ENCODE data around the gene RASSF3. TPM values are rescaled to one million over a fixed set of nuclear protein-coding genes. Genes with fewer than 3 reads are reported as not detected.

RASSF3 gene
- total RNA-seq, 1 experiment from 2014 or later, result 27.2 TPM

DNA sequence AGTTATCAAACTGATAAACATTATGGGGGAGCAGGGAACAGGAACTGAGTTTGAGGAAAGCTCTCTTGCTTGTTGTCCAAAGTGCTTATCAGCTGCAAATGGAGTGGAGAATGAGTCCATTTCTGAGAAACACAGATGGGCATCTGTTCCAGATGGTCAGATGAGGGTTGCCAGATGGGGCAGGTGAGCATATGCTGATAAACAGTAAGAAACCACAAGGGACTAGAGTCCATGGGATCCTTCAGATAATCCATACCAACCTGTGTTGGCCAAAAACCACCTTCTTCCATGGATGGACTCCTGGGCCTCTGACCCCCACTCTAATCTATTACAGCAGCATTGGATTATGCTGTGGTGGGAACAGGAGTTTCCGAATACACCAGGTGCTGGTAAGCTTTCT is 110.6 kb downstream of the RASSF3 start:
- Histone ChIP-seq H3K36me3 (peaks cover 11% of the 10 kb centered on the region), H3K9me3 (replicated peaks) (no peaks in the 10 kb centered on the region), H3K4me3 (no peak overlapping the region), H3K4me1 (no peaks in the 10 kb centered on the region), H3K27me3 (no peaks in the 10 kb centered on the region), H3K27ac (no peak overlapping the region)
- no peak for DNase-seq

DNA sequence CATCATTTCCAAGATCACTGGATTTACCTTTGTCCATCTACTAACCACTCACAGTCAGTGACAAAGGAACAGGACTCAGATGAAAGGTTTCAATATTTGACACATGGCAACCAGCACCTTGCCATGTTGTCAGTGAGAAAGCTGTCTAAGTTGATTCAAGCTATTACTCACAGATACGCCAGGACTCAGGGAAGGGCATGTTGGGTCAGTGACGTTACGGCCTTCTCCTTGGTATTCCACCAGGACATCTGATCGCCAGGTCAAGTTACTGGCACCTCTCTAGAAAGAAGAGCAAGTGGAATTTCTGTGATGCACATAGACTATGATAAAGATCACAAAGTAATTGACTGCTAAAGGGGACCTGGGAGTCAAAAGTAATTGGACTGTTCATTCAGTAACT is 112.5 kb downstream of the RASSF3 start:
- Histone ChIP-seq H3K36me3 (peaks cover 7% of the 10 kb centered on the region; the same call in 1 of the 2 replicates), H3K9me3 (replicated peaks) (no peaks in the 10 kb centered on the region), H3K4me3 (no peak overlapping the region), H3K4me1 (no peaks in the 10 kb centered on the region), H3K27ac (no peak overlapping the region), H3K27me3 (no peaks in the 10 kb centered on the region)
- no peak for DNase-seq

DNA sequence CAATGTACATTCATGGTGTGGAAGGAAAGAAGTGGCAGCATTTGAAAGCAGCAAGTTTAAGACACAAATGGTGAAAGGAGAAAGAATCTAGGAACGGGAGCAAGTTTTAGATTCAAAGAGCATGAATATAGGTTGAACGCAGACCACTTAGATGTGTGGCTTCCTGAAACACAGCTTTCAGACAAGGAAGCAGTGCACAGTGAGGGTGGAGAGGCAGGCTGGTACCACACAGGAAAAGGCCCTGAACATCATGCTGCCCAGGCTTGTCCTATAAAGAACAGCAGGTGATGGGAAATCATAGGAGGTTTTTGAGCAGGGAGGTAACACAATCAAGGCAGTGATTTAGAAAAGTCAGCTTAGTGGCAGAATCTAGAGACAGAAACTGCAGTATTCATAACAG is 113.3 kb downstream of the RASSF3 start:
- H3K4me3 ChIP-seq, result no peak overlapping the region
- H3K27me3 ChIP-seq, result no peaks in the 10 kb centered on the region
- H3K27ac ChIP-seq, result no peak overlapping the region
- H3K4me1 ChIP-seq, result no peaks in the 10 kb centered on the region
- DNase-seq, result no peak
- peaks cover 7% of the 10 kb centered on the region; the same call in 1 of the 2 replicates for H3K36me3 ChIP-seq
- no peaks in the 10 kb centered on the region for H3K9me3 ChIP-seq (replicated peaks)

DNA sequence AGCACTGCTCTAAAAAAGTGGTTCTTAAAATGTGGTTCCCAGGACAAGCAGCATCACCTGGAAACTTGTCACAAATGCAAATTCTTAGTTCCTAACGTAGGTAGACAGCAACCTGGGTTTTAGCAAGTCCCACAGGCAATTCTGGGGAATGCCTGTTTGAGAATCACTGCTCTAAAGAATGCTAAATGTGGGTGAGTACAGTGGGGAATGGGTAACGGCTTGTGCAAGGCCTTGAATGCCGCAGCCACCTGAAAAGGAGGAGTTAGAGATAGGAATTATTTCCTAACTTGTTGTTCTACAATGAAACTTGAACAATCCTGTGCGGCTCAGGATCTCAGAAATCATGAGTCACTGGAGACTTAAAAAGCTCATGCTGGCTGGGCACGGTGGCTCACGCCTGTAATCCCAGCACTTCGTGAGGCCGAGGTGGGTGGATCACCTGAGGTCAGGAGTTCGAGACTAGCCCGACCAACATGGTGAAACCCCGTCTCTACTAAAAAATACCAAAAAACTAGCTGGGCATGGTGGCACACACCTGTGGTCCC is 114.0 kb downstream of the RASSF3 start:
- H3K4me1 ChIP-seq, result no peaks in the 10 kb centered on the region
- no peak overlapping the region for H3K4me3 ChIP-seq
- H3K27ac ChIP-seq, result no peak overlapping the region
- DNase-seq, result no peak
- no peaks in the 10 kb centered on the region for H3K27me3 ChIP-seq
- peaks cover 6% of the 10 kb centered on the region; the same call in 1 of the 2 replicates for H3K36me3 ChIP-seq
- H3K9me3 ChIP-seq (replicated peaks), result no peaks in the 10 kb centered on the region

DNA sequence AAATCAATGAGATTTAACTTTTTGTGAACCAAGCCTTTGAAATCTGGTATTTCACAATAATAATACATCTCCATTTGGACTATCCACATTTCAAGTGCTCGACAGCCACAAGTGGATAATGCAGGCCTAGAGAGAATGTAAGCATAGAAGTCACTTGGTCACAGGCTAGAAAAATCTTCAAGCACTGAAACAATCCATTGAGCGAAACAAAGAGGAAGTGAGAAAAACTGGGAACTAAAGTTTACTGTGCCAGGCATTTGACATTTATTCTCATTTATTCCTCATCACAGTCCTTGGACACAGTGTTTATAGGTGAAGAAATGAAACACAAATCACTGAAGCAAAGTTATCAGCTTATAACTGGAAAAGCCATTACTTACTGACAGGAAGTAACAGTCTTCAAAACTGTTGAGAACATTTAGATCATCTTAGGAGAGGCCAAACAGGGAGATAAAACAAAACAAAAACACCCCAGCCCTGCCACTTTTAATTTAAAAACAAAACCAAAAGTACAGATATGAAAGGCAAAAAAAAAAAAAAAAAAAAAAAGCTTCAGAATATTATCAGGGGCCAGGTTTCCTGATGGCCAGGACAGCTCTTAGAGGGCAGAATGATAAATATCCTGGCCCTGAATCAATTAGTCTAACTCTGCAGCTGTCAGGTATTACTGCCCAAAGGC is 119.8 kb downstream of the RASSF3 start:
- no peak overlapping the region for H3K4me3 ChIP-seq
- DNase-seq, result no peak
- H3K27me3 ChIP-seq, result no peaks in the 10 kb centered on the region
- no peaks in the 10 kb centered on the region for H3K9me3 ChIP-seq (replicated peaks)
- peak overlapping the region; percentile 54 for H3K27ac ChIP-seq
- H3K4me1 ChIP-seq, result peaks cover 20% of the 10 kb centered on the region
- H3K36me3 ChIP-seq, result 0 out of 2 replicates have a peak, but pooled peaks cover 2% of the 10 kb centered on the region

DNA sequence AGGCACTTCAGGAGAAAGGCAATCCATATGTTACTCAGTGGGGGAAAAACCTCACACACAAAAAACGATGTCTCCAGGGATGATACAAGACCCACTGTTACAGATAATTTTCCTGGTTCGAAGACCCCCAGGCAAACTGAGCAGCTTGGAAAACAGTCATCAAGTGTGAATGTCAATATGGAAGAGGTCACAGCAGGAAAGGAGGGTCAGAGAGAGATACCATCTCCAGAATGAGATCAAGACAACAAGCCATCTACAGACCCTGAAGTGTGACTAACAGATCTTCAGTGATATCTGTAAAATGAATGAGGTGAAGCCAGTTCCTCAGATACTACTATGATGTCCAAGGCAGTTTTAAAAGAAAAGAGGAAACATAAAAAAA is 120.3 kb downstream of the RASSF3 start:
- peaks cover 2% of the 10 kb centered on the region; the same call in 1 of the 2 replicates for H3K36me3 ChIP-seq
- DNase-seq, result peak; percentile 53 to 79
- H3K9me3 ChIP-seq (replicated peaks), result no peaks in the 10 kb centered on the region
- H3K27me3 ChIP-seq, result no peaks in the 10 kb centered on the region
- peak overlapping the region; percentile 54 for H3K27ac ChIP-seq
- H3K4me3 ChIP-seq, result no peak overlapping the region
- peaks cover 20% of the 10 kb centered on the region for H3K4me1 ChIP-seq

DNA sequence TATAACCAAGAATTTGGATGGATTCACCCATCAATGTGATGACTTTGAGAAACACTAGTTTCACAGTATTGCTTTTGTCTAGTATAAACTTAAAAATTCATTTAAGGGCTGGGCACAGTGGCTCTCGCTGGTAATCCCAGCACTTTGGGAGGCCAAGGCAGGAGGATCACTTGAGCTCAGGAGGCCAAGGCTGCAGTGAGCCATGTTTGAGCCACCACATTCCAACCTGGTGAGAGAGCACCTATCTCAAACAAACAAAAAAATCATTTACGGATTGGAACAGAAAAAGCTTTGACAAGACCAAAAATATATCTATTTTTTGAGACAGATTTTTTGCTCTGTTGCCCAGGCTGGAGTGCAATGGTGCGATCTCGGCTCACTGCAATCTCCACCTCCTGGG is 121.4 kb downstream of the RASSF3 start:
- H3K4me3 ChIP-seq, result no peak overlapping the region
- H3K36me3 ChIP-seq, result peaks cover 2% of the 10 kb centered on the region; the same call in 1 of the 2 replicates
- no peaks in the 10 kb centered on the region for H3K9me3 ChIP-seq (replicated peaks)
- H3K27ac ChIP-seq, result no peak overlapping the region
- DNase-seq, result no peak
- peaks cover 20% of the 10 kb centered on the region for H3K4me1 ChIP-seq
- H3K27me3 ChIP-seq, result no peaks in the 10 kb centered on the region

DNA sequence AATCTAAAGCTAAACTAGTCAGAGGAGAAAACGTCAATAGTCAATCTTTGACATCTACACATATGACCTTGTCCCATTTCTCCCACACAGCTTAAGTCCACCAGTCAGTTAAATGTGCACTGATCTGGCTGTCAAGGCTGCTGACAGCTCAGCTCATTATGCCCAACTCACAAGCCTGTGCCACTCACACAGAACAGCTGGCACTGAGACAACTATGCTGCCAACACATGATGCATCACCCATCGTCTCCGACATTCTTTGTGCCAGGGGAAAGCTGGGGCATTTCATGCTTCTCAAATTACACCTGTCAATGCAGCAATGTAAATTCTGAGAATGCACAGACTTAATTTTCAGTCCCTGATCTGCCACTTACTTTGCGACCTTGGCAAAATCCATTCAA is 123.6 kb downstream of the RASSF3 start:
- DNase-seq, result peak in 1 of 2 experiments; percentile 24
- no peak overlapping the region for H3K27ac ChIP-seq
- H3K4me1 ChIP-seq, result peaks cover 20% of the 10 kb centered on the region
- no peaks in the 10 kb centered on the region for H3K9me3 ChIP-seq (replicated peaks)
- H3K4me3 ChIP-seq, result no peak overlapping the region
- no peaks in the 10 kb centered on the region for H3K27me3 ChIP-seq
- peaks cover 7% of the 10 kb centered on the region; the same call in 1 of the 2 replicates for H3K36me3 ChIP-seq

DNA sequence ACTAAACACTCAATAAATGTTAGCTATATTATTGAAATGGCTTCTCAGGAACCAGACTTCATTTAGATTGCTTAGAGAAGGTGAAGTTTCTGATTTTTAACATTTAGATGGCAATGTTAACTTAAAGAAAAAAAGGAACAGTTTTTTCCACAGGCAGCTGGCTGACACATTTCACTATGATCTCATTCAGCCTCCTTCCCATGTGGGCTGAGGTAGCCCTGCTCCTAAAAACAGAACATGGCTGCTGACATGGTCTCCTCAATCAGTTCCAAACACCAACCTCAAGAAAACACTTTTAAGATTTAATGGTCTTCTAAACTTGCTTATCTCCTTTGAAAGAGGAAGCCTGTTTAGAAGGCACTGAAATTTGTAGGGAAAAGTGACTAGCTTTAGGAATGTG is 125.1 kb downstream of the RASSF3 start:
- DNase-seq, result no peak
- Histone ChIP-seq H3K27ac (no peak overlapping the region), H3K27me3 (no peaks in the 10 kb centered on the region), H3K36me3 (peaks cover 9% of the 10 kb centered on the region), H3K4me3 (no peak overlapping the region), H3K4me1 (peaks cover 14% of the 10 kb centered on the region), H3K9me3 (replicated peaks) (no peaks in the 10 kb centered on the region)

DNA sequence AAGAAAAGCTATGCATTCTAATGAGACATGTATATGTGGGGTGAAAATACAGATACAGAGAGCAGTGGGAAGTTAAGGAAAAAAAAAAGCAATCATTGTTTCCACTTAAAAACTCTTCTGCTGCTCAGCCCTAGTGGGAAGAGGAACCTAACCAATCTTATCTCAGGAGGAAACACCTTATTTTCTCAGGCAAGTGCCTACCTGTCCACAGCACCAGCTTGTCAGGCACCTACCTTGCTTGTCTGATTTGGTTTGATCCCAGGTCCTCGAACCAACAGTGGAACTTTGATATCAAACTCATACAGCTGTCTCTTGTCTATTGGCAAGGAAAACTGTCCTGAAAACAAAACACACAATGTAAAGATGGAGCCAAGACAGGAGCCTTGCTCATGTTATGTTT is 126.5 kb downstream of the RASSF3 start:
- Histone ChIP-seq H3K4me3 (no peak overlapping the region), H3K36me3 (peaks cover 18% of the 10 kb centered on the region), H3K4me1 (peaks cover 10% of the 10 kb centered on the region), H3K27me3 (no peaks in the 10 kb centered on the region), H3K27ac (no peak overlapping the region), H3K9me3 (replicated peaks) (no peaks in the 10 kb centered on the region)
- no peak for DNase-seq

DNA sequence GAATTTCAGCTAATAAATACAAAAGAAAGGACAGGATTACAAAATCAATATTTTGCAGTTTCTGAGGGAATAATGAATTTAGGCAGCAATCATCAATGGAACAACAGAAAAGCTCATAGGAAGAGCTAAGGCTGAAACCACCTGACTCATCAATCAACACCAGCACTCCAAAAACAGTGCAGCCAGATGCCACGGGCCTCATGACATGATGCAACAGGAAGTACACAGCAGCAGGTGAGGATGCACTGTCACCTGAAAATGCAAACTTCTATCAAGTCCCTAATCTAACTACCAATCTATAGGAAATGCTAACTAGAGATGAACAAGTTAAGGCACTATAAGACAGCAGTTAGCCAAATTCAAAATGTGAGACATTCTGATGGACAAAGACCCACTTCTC is 127.2 kb downstream of the RASSF3 start:
- H3K27me3 ChIP-seq, result no peaks in the 10 kb centered on the region
- peaks cover 24% of the 10 kb centered on the region for H3K36me3 ChIP-seq
- H3K4me3 ChIP-seq, result no peak overlapping the region
- DNase-seq, result no peak
- H3K4me1 ChIP-seq, result peaks cover 10% of the 10 kb centered on the region
- no peak overlapping the region for H3K27ac ChIP-seq
- no peaks in the 10 kb centered on the region for H3K9me3 ChIP-seq (replicated peaks)

DNA sequence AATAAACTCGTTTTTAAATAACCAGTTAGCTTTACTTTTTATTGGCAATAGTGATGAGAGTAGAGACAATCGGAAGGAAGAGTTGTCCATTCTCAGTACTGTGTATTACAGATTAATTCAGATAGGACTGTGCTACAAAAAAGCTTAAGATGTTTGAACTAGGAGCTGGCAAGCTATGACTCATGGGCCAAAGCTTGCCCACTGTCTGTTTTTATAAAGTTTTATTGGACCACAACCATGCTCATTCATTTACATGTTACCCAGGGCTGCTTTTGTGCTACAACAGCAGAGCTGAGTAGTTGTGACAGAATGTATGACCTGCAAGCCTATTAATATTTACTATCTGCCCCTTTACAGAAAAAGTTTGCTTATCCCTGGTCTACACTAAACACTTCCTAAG is 129.5 kb downstream of the RASSF3 start:
- H3K27ac ChIP-seq, result no peak overlapping the region
- DNase-seq, result no peak
- H3K4me3 ChIP-seq, result no peak overlapping the region
- no peaks in the 10 kb centered on the region for H3K27me3 ChIP-seq
- H3K9me3 ChIP-seq (replicated peaks), result no peaks in the 10 kb centered on the region
- no peaks in the 10 kb centered on the region; the same call in 1 of the 2 replicates for H3K4me1 ChIP-seq
- H3K36me3 ChIP-seq, result peaks cover 34% of the 10 kb centered on the region

DNA sequence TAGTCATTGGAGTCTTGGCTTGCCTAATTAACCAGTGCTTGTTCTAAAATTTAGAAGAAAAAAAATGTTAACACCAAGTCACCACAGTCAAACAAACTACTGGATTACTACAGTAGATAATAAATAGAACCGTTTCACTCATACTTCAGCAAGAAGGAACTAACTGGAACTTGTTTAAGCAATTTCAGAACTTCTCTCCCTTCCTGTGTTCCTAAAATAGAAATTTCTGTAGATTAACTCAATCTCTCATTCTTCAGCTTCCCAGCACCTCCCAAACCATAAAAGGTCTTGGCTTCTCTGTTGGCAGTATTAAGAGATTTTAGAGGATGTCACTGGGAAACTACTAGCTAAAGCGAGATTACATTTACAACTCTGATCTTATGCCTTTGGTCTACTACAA is 130.4 kb downstream of the RASSF3 start:
- H3K4me1 ChIP-seq, result no peaks in the 10 kb centered on the region
- no peaks in the 10 kb centered on the region for H3K27me3 ChIP-seq
- no peaks in the 10 kb centered on the region for H3K9me3 ChIP-seq (replicated peaks)
- no peak overlapping the region for H3K27ac ChIP-seq
- peaks cover 37% of the 10 kb centered on the region for H3K36me3 ChIP-seq
- no peak for DNase-seq
- no peak overlapping the region for H3K4me3 ChIP-seq

DNA sequence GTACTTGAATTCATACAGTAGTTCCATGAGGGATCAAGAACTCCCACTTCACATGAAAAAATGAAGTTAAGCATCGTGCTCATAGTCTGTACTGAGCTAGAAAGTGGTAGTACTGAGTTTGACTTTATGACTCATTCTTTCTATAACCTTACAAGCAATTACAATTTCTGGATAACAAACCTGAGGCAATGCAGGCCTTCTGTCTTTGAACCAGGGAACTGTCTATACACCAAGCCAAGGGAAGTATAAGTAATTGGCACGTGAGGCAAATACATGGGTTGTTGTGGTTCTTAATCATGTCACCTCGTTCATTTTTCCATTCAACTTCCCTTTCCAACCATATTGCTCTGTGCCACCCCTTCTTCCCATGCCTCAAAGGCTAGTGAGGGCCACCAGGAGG is 132.1 kb downstream of the RASSF3 start:
- peaks cover 37% of the 10 kb centered on the region for H3K36me3 ChIP-seq
- DNase-seq, result no peak

DNA sequence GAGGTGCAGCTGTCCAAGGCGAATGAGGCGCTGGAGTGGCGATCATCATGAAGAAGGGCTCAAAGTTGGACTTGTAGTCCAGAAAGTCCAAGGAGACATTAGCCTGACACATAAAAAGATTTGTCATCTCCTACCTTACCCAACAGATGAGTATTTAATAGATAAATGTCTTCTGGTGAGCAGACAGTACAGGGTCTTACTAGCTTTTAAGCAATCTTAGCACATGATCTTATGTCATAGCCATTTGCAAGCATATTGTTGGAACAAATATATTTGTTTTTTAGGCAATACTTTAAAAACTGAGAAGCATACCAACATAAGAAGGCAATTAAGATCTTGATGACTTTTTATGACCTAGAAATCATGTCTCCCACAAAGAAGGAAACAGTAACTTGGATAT is 132.9 kb downstream of the RASSF3 start:
- no peaks in the 10 kb centered on the region for H3K4me1 ChIP-seq
- H3K36me3 ChIP-seq, result peaks cover 35% of the 10 kb centered on the region
- no peak overlapping the region for H3K27ac ChIP-seq
- H3K4me3 ChIP-seq, result no peak overlapping the region
- no peak for DNase-seq
- H3K9me3 ChIP-seq (replicated peaks), result no peaks in the 10 kb centered on the region
- H3K27me3 ChIP-seq, result no peaks in the 10 kb centered on the region

More for the DNA sequence above, 132.1 kb downstream of the RASSF3 start:
- Histone ChIP-seq H3K4me3 (no peak overlapping the region), H3K4me1 (no peaks in the 10 kb centered on the region), H3K27me3 (no peaks in the 10 kb centered on the region), H3K9me3 (replicated peaks) (no peaks in the 10 kb centered on the region), H3K27ac (no peak overlapping the region)

Measured in SJCRH30 (cell line).